ENCODE measurements around the gene RFC5. TPM values are rescaled to one million over a fixed set of nuclear protein-coding genes. Genes with fewer than 3 reads are reported as not detected.

The RFC5 gene
- total RNA-seq, 1 donor from 2014 or later, result 16.7 TPM

- Histone ChIP-seq H3K9me3 (ENCODE audit: control insufficient read depth in 3 of 3, low read length in 3 of 3) (no peaks in the 10 kb centered on the region), H3K36me3 (ENCODE audit: control insufficient read depth in 3 of 3, insufficient read depth in 3 of 3, low read length in 3 of 3) (peaks cover 46 to 75% (median 65%) of the 10 kb centered on the region in 3 donors), H3K4me1 (ENCODE audit: control insufficient read depth in 3 of 3, insufficient read depth in 3 of 3, low read length in 3 of 3) (peaks cover 0 to 2% (median 0%) of the 10 kb centered on the region in 3 donors), H3K4me3 (ENCODE audit: low read length in 3 of 3) (no peak overlapping the region), H3K27me3 (ENCODE audit: control insufficient read depth in 3 of 3, insufficient read depth in 3 of 3, low read length in 3 of 3) (no peaks in the 10 kb centered on the region), H3K9ac (ENCODE audit: low read depth in 1 of 3, low read length in 3 of 3) (no peak overlapping the region), H3K27ac (ENCODE audit: low read depth, low read length) (no peak overlapping the region)
Measured at GRCh38 chr12:118032188-118032587, 15.7 kb downstream of the RFC5 start.

GRCh38 chr12:118033323-118033722 is 16.8 kb downstream of the RFC5 start:
- H3K9me3 ChIP-seq (ENCODE audit: control insufficient read depth in 3 of 3, low read length in 3 of 3), result no peaks in the 10 kb centered on the region
- H3K36me3 ChIP-seq (ENCODE audit: control insufficient read depth in 3 of 3, insufficient read depth in 3 of 3, low read length in 3 of 3), result peaks cover 49 to 85% (median 64%) of the 10 kb centered on the region in 3 donors
- H3K4me1 ChIP-seq (ENCODE audit: control insufficient read depth in 3 of 3, insufficient read depth in 3 of 3, low read length in 3 of 3), result peaks cover 0 to 2% (median 0%) of the 10 kb centered on the region in 3 donors
- H3K27ac ChIP-seq (ENCODE audit: low read depth, low read length), result no peak overlapping the region
- H3K27me3 ChIP-seq (ENCODE audit: control insufficient read depth in 3 of 3, insufficient read depth in 3 of 3, low read length in 3 of 3), result no peaks in the 10 kb centered on the region
- H3K4me3 ChIP-seq (ENCODE audit: low read length in 3 of 3), result no peak overlapping the region
- H3K9ac ChIP-seq (ENCODE audit: low read depth in 1 of 3, low read length in 3 of 3), result no peak overlapping the region

GRCh38 chr12:118033902-118034301 is 17.4 kb downstream of the RFC5 start:
- no peak overlapping the region for H3K4me3 ChIP-seq (ENCODE audit: low read length in 3 of 3)
- peaks cover 50 to 87% (median 64%) of the 10 kb centered on the region in 3 donors for H3K36me3 ChIP-seq (ENCODE audit: control insufficient read depth in 3 of 3, insufficient read depth in 3 of 3, low read length in 3 of 3)
- no peaks in the 10 kb centered on the region for H3K27me3 ChIP-seq (ENCODE audit: control insufficient read depth in 3 of 3, insufficient read depth in 3 of 3, low read length in 3 of 3)
- H3K4me1 ChIP-seq (ENCODE audit: control insufficient read depth in 3 of 3, insufficient read depth in 3 of 3, low read length in 3 of 3), result peaks cover 0 to 2% (median 0%) of the 10 kb centered on the region in 3 donors
- no peak overlapping the region for H3K9ac ChIP-seq (ENCODE audit: low read depth in 1 of 3, low read length in 3 of 3)
- H3K27ac ChIP-seq (ENCODE audit: low read depth, low read length), result no peak overlapping the region
- no peaks in the 10 kb centered on the region for H3K9me3 ChIP-seq (ENCODE audit: control insufficient read depth in 3 of 3, low read length in 3 of 3)

GRCh38 chr12:118034429-118035189 is 18.1 kb downstream of the RFC5 start:
- peaks cover 0 to 2% (median 0%) of the 10 kb centered on the region in 3 donors for H3K4me1 ChIP-seq (ENCODE audit: control insufficient read depth in 3 of 3, insufficient read depth in 3 of 3, low read length in 3 of 3)
- H3K27ac ChIP-seq (ENCODE audit: low read depth, low read length), result no peak overlapping the region

GRCh38 chr12:118035190-118036041 is 18.9 kb downstream of the RFC5 start:
- peaks cover 60 to 84% (median 69%) of the 10 kb centered on the region in 3 donors for H3K36me3 ChIP-seq (ENCODE audit: control insufficient read depth in 3 of 3, insufficient read depth in 3 of 3, low read length in 3 of 3)
- H3K4me3 ChIP-seq (ENCODE audit: low read length in 3 of 3), result no peak overlapping the region
- no peaks in the 10 kb centered on the region for H3K9me3 ChIP-seq (ENCODE audit: control insufficient read depth in 3 of 3, low read length in 3 of 3)
- no peak overlapping the region for H3K27ac ChIP-seq (ENCODE audit: low read depth, low read length)
- H3K4me1 ChIP-seq (ENCODE audit: control insufficient read depth in 3 of 3, insufficient read depth in 3 of 3, low read length in 3 of 3), result peaks cover 0 to 2% (median 0%) of the 10 kb centered on the region in 3 donors
- H3K9ac ChIP-seq (ENCODE audit: low read depth in 1 of 3, low read length in 3 of 3), result peak overlapping the region in 1 of 3 donors; percentile 3
- H3K27me3 ChIP-seq (ENCODE audit: control insufficient read depth in 3 of 3, insufficient read depth in 3 of 3, low read length in 3 of 3), result no peaks in the 10 kb centered on the region

More at GRCh38 chr12:118034429-118035189, 18.1 kb downstream of the RFC5 start:
- Histone ChIP-seq H3K9me3 (ENCODE audit: control insufficient read depth in 3 of 3, low read length in 3 of 3) (no peaks in the 10 kb centered on the region), H3K4me3 (ENCODE audit: low read length in 3 of 3) (no peak overlapping the region), H3K9ac (ENCODE audit: low read depth in 1 of 3, low read length in 3 of 3) (peak overlapping the region in 1 of 3 donors; percentile 3), H3K27me3 (ENCODE audit: control insufficient read depth in 3 of 3, insufficient read depth in 3 of 3, low read length in 3 of 3) (no peaks in the 10 kb centered on the region), H3K36me3 (ENCODE audit: control insufficient read depth in 3 of 3, insufficient read depth in 3 of 3, low read length in 3 of 3) (peaks cover 56 to 88% (median 66%) of the 10 kb centered on the region in 3 donors)

GRCh38 chr12:118036672-118037411 is 20.3 kb downstream of the RFC5 start:
- Histone ChIP-seq H3K4me1 (ENCODE audit: control insufficient read depth in 3 of 3, insufficient read depth in 3 of 3, low read length in 3 of 3) (peaks cover 0 to 2% (median 0%) of the 10 kb centered on the region in 3 donors), H3K9me3 (ENCODE audit: control insufficient read depth in 3 of 3, low read length in 3 of 3) (no peaks in the 10 kb centered on the region), H3K4me3 (ENCODE audit: low read length in 3 of 3) (no peak overlapping the region), H3K36me3 (ENCODE audit: control insufficient read depth in 3 of 3, insufficient read depth in 3 of 3, low read length in 3 of 3) (peaks cover 64 to 83% (median 73%) of the 10 kb centered on the region in 3 donors), H3K9ac (ENCODE audit: low read depth in 1 of 3, low read length in 3 of 3) (no peak overlapping the region), H3K27ac (ENCODE audit: low read depth, low read length) (no peak overlapping the region), H3K27me3 (ENCODE audit: control insufficient read depth in 3 of 3, insufficient read depth in 3 of 3, low read length in 3 of 3) (no peaks in the 10 kb centered on the region)

- H3K27ac ChIP-seq (ENCODE audit: low read depth, low read length), result no peak overlapping the region
- H3K36me3 ChIP-seq (ENCODE audit: control insufficient read depth in 3 of 3, insufficient read depth in 3 of 3, low read length in 3 of 3), result peaks cover 72 to 83% (median 77%) of the 10 kb centered on the region in 3 donors
- H3K4me3 ChIP-seq (ENCODE audit: low read length in 3 of 3), result no peak overlapping the region
- H3K4me1 ChIP-seq (ENCODE audit: control insufficient read depth in 3 of 3, insufficient read depth in 3 of 3, low read length in 3 of 3), result peaks cover 0 to 2% (median 0%) of the 10 kb centered on the region in 3 donors
- H3K9ac ChIP-seq (ENCODE audit: low read depth in 1 of 3, low read length in 3 of 3), result peak overlapping the region in 1 of 3 donors; percentile 8
- no peaks in the 10 kb centered on the region for H3K9me3 ChIP-seq (ENCODE audit: control insufficient read depth in 3 of 3, low read length in 3 of 3)
- H3K27me3 ChIP-seq (ENCODE audit: control insufficient read depth in 3 of 3, insufficient read depth in 3 of 3, low read length in 3 of 3), result no peaks in the 10 kb centered on the region
Measured at GRCh38 chr12:118038137-118038536, 21.6 kb downstream of the RFC5 start.

GRCh38 chr12:118042091-118042490 is 25.6 kb downstream of the RFC5 start:
- Histone ChIP-seq H3K36me3 (ENCODE audit: control insufficient read depth in 3 of 3, insufficient read depth in 3 of 3, low read length in 3 of 3) (peaks cover 49 to 61% (median 55%) of the 10 kb centered on the region in 3 donors), H3K9me3 (ENCODE audit: control insufficient read depth in 3 of 3, low read length in 3 of 3) (no peaks in the 10 kb centered on the region), H3K9ac (ENCODE audit: low read depth in 1 of 3, low read length in 3 of 3) (no peak overlapping the region), H3K4me1 (ENCODE audit: control insufficient read depth in 3 of 3, insufficient read depth in 3 of 3, low read length in 3 of 3) (no peaks in the 10 kb centered on the region), H3K4me3 (ENCODE audit: low read length in 3 of 3) (no peak overlapping the region), H3K27ac (ENCODE audit: low read depth, low read length) (no peak overlapping the region), H3K27me3 (ENCODE audit: control insufficient read depth in 3 of 3, insufficient read depth in 3 of 3, low read length in 3 of 3) (no peaks in the 10 kb centered on the region)

GRCh38 chr12:118044075-118044474 is 27.6 kb downstream of the RFC5 start:
- Histone ChIP-seq H3K27me3 (ENCODE audit: control insufficient read depth in 3 of 3, insufficient read depth in 3 of 3, low read length in 3 of 3) (no peaks in the 10 kb centered on the region), H3K4me3 (ENCODE audit: low read length in 3 of 3) (no peak overlapping the region), H3K36me3 (ENCODE audit: control insufficient read depth in 3 of 3, insufficient read depth in 3 of 3, low read length in 3 of 3) (peaks cover 42 to 54% (median 44%) of the 10 kb centered on the region in 3 donors), H3K9me3 (ENCODE audit: control insufficient read depth in 3 of 3, low read length in 3 of 3) (no peaks in the 10 kb centered on the region), H3K9ac (ENCODE audit: low read depth in 1 of 3, low read length in 3 of 3) (no peak overlapping the region), H3K4me1 (ENCODE audit: control insufficient read depth in 3 of 3, insufficient read depth in 3 of 3, low read length in 3 of 3) (no peaks in the 10 kb centered on the region), H3K27ac (ENCODE audit: low read depth, low read length) (no peak overlapping the region)

Data from skeletal muscle tissue (tissue), 4 donors.